HG03575 (cell line): ENCODE data around the gene FSHR.
A peak's percentile ranks its signal among the peaks of the same experiment; 100 is the strongest.

Experiments
- ATAC-seq: cut with Tn5 transposase; IDR thresholded peaks from one replicate; pipeline ENCODE4 v1.9.1; 2021; ENCODE audit not compliant: unreplicated experiment, insufficient number of reproducible peaks, low FRiP score; ENCODE audit errors: extremely low read depth

The FSHR gene

GRCh38 chr2:49041061-49041460 is 113.3 kb downstream of the FSHR start:
- ATAC-seq, result no peak

GRCh38 chr2:49037197-49037596 is 117.1 kb downstream of the FSHR start:
- ATAC-seq, result no peak

- ATAC-seq, result no peak
Observed at GRCh38 chr2:49035481-49035880, 118.8 kb downstream of the FSHR start.

- no peak for ATAC-seq
Observed at GRCh38 chr2:49033394-49034185, 120.7 kb downstream of the FSHR start.

GRCh38 chr2:49032936-49033335 is 121.4 kb downstream of the FSHR start:
- ATAC-seq, result no peak

GRCh38 chr2:49032126-49032525 is 122.2 kb downstream of the FSHR start:
- no peak for ATAC-seq

GRCh38 chr2:49029406-49029805 is 124.9 kb downstream of the FSHR start:
- no peak for ATAC-seq

GRCh38 chr2:49028101-49028500 is 126.2 kb downstream of the FSHR start:
- peak; percentile 67 for ATAC-seq

- ATAC-seq, result no peak
Observed at GRCh38 chr2:49026706-49027105, 127.6 kb downstream of the FSHR start.

- no peak for ATAC-seq
Observed at GRCh38 chr2:49021271-49021670, 133.0 kb downstream of the FSHR start.

- ATAC-seq, result no peak
Observed at GRCh38 chr2:49005261-49005660, 149.1 kb downstream of the FSHR start.

- ATAC-seq, result no peak
Observed at GRCh38 chr2:49004036-49004626, 150.2 kb downstream of the FSHR start.

- ATAC-seq, result no peak
Observed at GRCh38 chr2:49003201-49003600, 151.1 kb downstream of the FSHR start.

- no peak for ATAC-seq
Observed at GRCh38 chr2:49002750-49003149, 151.6 kb downstream of the FSHR start.

GRCh38 chr2:49000695-49001094 is 153.6 kb downstream of the FSHR start:
- ATAC-seq, result no peak

GRCh38 chr2:48998449-48998848 is 155.9 kb downstream of the FSHR start:
- ATAC-seq, result no peak

GRCh38 chr2:48993576-48993975 is 160.7 kb downstream of the FSHR start:
- ATAC-seq, result no peak

- no peak for ATAC-seq
Observed at GRCh38 chr2:48991415-48992131, 162.7 kb downstream of the FSHR start.

GRCh38 chr2:48984922-48985321 is 169.4 kb downstream of the FSHR start:
- ATAC-seq, result no peak

GRCh38 chr2:48983551-48983950 is 170.8 kb downstream of the FSHR start:
- no peak for ATAC-seq
